Measurements from ENCODE around the gene ARHGEF17.

ARHGEF17 gene

GRCh38 chr11:73310076-73310475 is 2.0 kb downstream of the ARHGEF17 start:
- no peak overlapping the region for H3K4me3 ChIP-seq (ENCODE audit: low read depth, low read length)
- no peak for TF ChIP-seq CTCF (IDR thresholded peaks at IDR 0.05; ENCODE audit: control insufficient read depth, extremely low read depth, insufficient read depth)
- DNase-seq (ENCODE audit: low read depth), result no peak

- TF ChIP-seq CTCF (IDR thresholded peaks at IDR 0.05; ENCODE audit: control insufficient read depth, extremely low read depth, insufficient read depth), result no peak
- no peak for DNase-seq (ENCODE audit: low read depth)
- no peak overlapping the region for H3K4me3 ChIP-seq (ENCODE audit: low read depth, low read length)
These were observed 2.8 kb downstream of the ARHGEF17 start for GRCh38 chr11:73310661-73311393.

- no peak for DNase-seq (ENCODE audit: low read depth)
- TF ChIP-seq CTCF (IDR thresholded peaks at IDR 0.05; ENCODE audit: control insufficient read depth, extremely low read depth, insufficient read depth), result no peak
- H3K4me3 ChIP-seq (ENCODE audit: low read depth, low read length), result no peak overlapping the region
These were observed 3.4 kb downstream of the ARHGEF17 start for GRCh38 chr11:73311394-73311869.

GRCh38 chr11:73312036-73312435 is 4.0 kb downstream of the ARHGEF17 start:
- no peak for TF ChIP-seq CTCF (IDR thresholded peaks at IDR 0.05; ENCODE audit: control insufficient read depth, extremely low read depth, insufficient read depth)
- no peak for DNase-seq (ENCODE audit: low read depth)
- no peak overlapping the region for H3K4me3 ChIP-seq (ENCODE audit: low read depth, low read length)

GRCh38 chr11:73312851-73313327 is 4.8 kb downstream of the ARHGEF17 start:
- no peak for TF ChIP-seq CTCF (IDR thresholded peaks at IDR 0.05; ENCODE audit: control insufficient read depth, extremely low read depth, insufficient read depth)
- DNase-seq (ENCODE audit: low read depth), result no peak
- no peak overlapping the region for H3K4me3 ChIP-seq (ENCODE audit: low read depth, low read length)

- no peak overlapping the region for H3K4me3 ChIP-seq (ENCODE audit: low read depth, low read length)
- TF ChIP-seq CTCF (IDR thresholded peaks at IDR 0.05; ENCODE audit: control insufficient read depth, extremely low read depth, insufficient read depth), result no peak
- no peak for DNase-seq (ENCODE audit: low read depth)
These were observed 5.6 kb downstream of the ARHGEF17 start for GRCh38 chr11:73313652-73314051.

Data from LNCaP clone FGC (cell line).